ENCODE results near the gene ANAPC10. TPM values are rescaled to one million over a fixed set of nuclear protein-coding genes. Genes with fewer than 3 reads are reported as not detected.

ANAPC10 gene
- total RNA-seq, 1 experiment from 2014 or later: 10.5 TPM

DNA sequence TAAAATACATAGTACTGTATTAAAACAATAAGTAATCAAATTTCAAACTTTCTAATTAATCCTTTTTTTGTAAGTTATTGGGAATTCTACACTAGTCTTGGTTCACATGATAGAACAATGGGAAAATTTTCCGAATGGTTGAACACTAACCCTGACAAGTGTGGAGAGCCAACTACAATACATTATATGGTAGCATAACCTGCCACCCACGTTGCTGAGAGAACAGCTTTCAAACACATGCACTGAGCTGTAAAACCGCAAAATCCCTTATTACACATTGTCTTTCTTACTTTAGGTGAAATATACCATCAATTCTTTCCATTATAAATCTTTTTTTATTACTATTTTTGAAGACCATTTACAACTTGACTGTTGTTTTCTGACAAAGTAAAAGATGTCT, 54.7 kb downstream of the ANAPC10 start:
- Histone ChIP-seq H3K36me3 (ENCODE audit: control insufficient read depth, insufficient read depth, low read length) (no peaks in the 10 kb centered on the region), H3K27me3 (ENCODE audit: control insufficient read depth, insufficient read depth, low read length) (no peaks in the 10 kb centered on the region), H3K4me3 (ENCODE audit: low read depth in 2 of 2, low read length in 2 of 2) (no peak overlapping the region), H3K4me1 (ENCODE audit: control insufficient read depth, insufficient read depth, low read length) (no peaks in the 10 kb centered on the region), H3K9me3 (ENCODE audit: control insufficient read depth, insufficient read depth, low read depth, low read length) (no peaks in the 10 kb centered on the region), H3K27ac (ENCODE audit: low read length) (no peak overlapping the region)
- in situ Hi-C loops (cut with HindIII; ENCODE audit: low pct_unique_long_range_greater_than_20kb, low sequenced_read_pairs): no loop called here
- ATAC-seq (no peak), DNase-seq (ENCODE audit: low read depth, low spot score) (no peak)
- intact Hi-C loops (cut with micrococcal nuclease; ENCODE audit: unreplicated experiment): no loop called here
- no peak for TF ChIP-seq SIN3A (IDR thresholded peaks at IDR 0.05; ENCODE audit: borderline replicate concordance, insufficient read depth, low read depth, low read length)
- TF ChIP-seq, protein P1, sequence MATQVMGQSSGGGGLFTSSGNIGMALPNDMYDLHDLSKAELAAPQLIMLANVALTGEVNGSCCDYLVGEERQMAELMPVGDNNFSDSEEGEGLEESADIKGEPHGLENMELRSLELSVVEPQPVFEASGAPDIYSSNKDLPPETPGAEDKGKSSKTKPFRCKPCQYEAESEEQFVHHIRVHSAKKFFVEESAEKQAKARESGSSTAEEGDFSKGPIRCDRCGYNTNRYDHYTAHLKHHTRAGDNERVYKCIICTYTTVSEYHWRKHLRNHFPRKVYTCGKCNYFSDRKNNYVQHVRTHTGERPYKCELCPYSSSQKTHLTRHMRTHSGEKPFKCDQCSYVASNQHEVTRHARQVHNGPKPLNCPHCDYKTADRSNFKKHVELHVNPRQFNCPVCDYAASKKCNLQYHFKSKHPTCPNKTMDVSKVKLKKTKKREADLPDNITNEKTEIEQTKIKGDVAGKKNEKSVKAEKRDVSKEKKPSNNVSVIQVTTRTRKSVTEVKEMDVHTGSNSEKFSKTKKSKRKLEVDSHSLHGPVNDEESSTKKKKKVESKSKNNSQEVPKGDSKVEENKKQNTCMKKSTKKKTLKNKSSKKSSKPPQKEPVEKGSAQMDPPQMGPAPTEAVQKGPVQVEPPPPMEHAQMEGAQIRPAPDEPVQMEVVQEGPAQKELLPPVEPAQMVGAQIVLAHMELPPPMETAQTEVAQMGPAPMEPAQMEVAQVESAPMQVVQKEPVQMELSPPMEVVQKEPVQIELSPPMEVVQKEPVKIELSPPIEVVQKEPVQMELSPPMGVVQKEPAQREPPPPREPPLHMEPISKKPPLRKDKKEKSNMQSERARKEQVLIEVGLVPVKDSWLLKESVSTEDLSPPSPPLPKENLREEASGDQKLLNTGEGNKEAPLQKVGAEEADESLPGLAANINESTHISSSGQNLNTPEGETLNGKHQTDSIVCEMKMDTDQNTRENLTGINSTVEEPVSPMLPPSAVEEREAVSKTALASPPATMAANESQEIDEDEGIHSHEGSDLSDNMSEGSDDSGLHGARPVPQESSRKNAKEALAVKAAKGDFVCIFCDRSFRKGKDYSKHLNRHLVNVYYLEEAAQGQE (IDR thresholded peaks at IDR 0.05; ENCODE audit: insufficient read depth in 1 of 2, low read depth in 2 of 2, low read length in 1 of 2): no peak
- no peak for TF ChIP-seq TCF7L2 (IDR thresholded peaks at IDR 0.05; ENCODE audit: low read depth, low read length)
- no peak for TF ChIP-seq POLR2AphosphoS5 (IDR thresholded peaks at IDR 0.05; ENCODE audit: low read depth, low read length)
- TF ChIP-seq, protein P2, sequence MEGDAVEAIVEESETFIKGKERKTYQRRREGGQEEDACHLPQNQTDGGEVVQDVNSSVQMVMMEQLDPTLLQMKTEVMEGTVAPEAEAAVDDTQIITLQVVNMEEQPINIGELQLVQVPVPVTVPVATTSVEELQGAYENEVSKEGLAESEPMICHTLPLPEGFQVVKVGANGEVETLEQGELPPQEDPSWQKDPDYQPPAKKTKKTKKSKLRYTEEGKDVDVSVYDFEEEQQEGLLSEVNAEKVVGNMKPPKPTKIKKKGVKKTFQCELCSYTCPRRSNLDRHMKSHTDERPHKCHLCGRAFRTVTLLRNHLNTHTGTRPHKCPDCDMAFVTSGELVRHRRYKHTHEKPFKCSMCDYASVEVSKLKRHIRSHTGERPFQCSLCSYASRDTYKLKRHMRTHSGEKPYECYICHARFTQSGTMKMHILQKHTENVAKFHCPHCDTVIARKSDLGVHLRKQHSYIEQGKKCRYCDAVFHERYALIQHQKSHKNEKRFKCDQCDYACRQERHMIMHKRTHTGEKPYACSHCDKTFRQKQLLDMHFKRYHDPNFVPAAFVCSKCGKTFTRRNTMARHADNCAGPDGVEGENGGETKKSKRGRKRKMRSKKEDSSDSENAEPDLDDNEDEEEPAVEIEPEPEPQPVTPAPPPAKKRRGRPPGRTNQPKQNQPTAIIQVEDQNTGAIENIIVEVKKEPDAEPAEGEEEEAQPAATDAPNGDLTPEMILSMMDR (IDR thresholded peaks at IDR 0.05): no peak
- ChIA-PET POLR2A (no interaction called here), CTCF (no interaction called here)
- no TSS peak for BruUV-seq (replicated peaks)

DNA sequence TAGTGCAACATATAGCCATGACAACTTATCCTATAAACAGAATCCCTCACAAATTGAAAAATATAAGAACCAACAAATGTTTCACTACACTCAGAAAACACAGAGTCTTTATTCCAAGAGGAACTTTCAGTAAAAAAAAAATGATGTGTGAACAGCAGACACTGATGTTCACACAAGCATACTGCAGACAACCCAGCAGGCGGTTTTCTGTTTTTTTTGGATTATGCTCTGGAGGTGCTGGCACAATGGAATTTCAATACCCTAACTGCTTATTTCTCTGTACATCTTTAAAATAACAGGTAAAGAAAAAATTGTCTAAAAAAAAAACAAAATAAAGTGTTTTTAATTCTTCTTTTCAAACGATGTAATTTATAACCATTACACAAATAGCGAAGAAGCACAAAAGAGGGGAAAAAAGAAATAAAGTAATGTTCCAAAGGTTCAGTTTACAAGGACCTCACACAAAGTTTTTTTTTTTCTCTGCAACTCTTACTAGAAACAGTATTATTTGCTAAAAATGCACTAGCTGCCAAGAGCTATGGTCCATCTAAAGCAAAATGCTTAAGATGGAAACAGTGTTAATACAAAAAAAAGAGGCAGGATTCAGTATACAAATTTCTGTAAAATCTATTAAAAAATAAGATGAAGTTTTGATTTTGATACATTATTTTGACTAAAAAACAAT, 55.3 kb downstream of the ANAPC10 start:
- Histone ChIP-seq H3K27me3 (ENCODE audit: control insufficient read depth, insufficient read depth, low read length) (no peaks in the 10 kb centered on the region), H3K27ac (ENCODE audit: low read length) (no peak overlapping the region), H3K4me3 (ENCODE audit: low read depth in 2 of 2, low read length in 2 of 2) (no peak overlapping the region), H3K9me3 (ENCODE audit: control insufficient read depth, insufficient read depth, low read depth, low read length) (no peaks in the 10 kb centered on the region), H3K36me3 (ENCODE audit: control insufficient read depth, insufficient read depth, low read length) (no peaks in the 10 kb centered on the region), H3K4me1 (ENCODE audit: control insufficient read depth, insufficient read depth, low read length) (no peaks in the 10 kb centered on the region)
- no TSS peak for BruUV-seq (replicated peaks)
- in situ Hi-C loops (cut with HindIII; ENCODE audit: low pct_unique_long_range_greater_than_20kb, low sequenced_read_pairs) (no loop called here), intact Hi-C loops (cut with micrococcal nuclease; ENCODE audit: unreplicated experiment) (no loop called here)
- ChIA-PET POLR2A (no interaction called here), CTCF (no interaction called here)
- DNase-seq (ENCODE audit: low read depth, low spot score): no peak
- TF ChIP-seq TCF7L2 (IDR thresholded peaks at IDR 0.05; ENCODE audit: low read depth, low read length) (no peak), SIN3A (IDR thresholded peaks at IDR 0.05; ENCODE audit: borderline replicate concordance, insufficient read depth, low read depth, low read length) (no peak), POLR2AphosphoS5 (IDR thresholded peaks at IDR 0.05; ENCODE audit: low read depth, low read length) (no peak)
- TF ChIP-seq, protein P1 (IDR thresholded peaks at IDR 0.05; ENCODE audit: insufficient read depth in 1 of 2, low read depth in 2 of 2, low read length in 1 of 2): no peak
- TF ChIP-seq, protein P2 (IDR thresholded peaks at IDR 0.05): no peak
- ATAC-seq: no peak
